T-helper 2 cell treated with Interferon-gamma antibody and Interleukin-4, amounts not matched to agents 5 μg/mL and 100 μg/mL, for 36 hours (primary cell): ENCODE measurements around the gene C10orf95.

Experiments used
- DNase-seq: peaks from one replicate; pipeline ENCODE4 v3.0.0; 2021; ENCODE audit warnings: low spot score
- H3K27ac Mint-ChIP-seq: one replicate; pipeline ENCODE4 v1.8.0; 2021; ENCODE audit warnings: mild to moderate bottlenecking, mixed read lengths
- H3K27me3 Mint-ChIP-seq: one replicate; pipeline ENCODE4 v1.8.0; 2021; ENCODE audit warnings: low read depth, mixed read lengths
- H3K36me3 Mint-ChIP-seq: one replicate; pipeline ENCODE4 v1.8.0; 2021; ENCODE audit warnings: low read depth, mixed read lengths
- H3K4me1 Mint-ChIP-seq: one replicate; pipeline ENCODE4 v1.8.0; 2021; ENCODE audit warnings: low read depth, mixed read lengths
- H3K4me3 Mint-ChIP-seq: one replicate; pipeline ENCODE4 v1.8.0; 2022; ENCODE audit warnings: mild to moderate bottlenecking, moderate library complexity, mixed read lengths
- H3K9me3 Mint-ChIP-seq: one replicate; pipeline ENCODE4 v1.8.0; 2021; ENCODE audit warnings: mixed read lengths

C10orf95 gene

GRCh38 chr10:102410429-102411073 is 40.8 kb downstream of the C10orf95 start:
- Mint-ChIP-seq H3K4me1 (peaks cover 27% of the 10 kb centered on the region), H3K27ac (peak overlapping the region; percentile 0), H3K36me3 (no peaks in the 10 kb centered on the region), H3K27me3 (peaks cover 32% of the 10 kb centered on the region), H3K4me3 (peak overlapping the region; percentile 80), H3K9me3 (no peaks in the 10 kb centered on the region)
- DNase-seq = peak; percentile 72

DNA sequence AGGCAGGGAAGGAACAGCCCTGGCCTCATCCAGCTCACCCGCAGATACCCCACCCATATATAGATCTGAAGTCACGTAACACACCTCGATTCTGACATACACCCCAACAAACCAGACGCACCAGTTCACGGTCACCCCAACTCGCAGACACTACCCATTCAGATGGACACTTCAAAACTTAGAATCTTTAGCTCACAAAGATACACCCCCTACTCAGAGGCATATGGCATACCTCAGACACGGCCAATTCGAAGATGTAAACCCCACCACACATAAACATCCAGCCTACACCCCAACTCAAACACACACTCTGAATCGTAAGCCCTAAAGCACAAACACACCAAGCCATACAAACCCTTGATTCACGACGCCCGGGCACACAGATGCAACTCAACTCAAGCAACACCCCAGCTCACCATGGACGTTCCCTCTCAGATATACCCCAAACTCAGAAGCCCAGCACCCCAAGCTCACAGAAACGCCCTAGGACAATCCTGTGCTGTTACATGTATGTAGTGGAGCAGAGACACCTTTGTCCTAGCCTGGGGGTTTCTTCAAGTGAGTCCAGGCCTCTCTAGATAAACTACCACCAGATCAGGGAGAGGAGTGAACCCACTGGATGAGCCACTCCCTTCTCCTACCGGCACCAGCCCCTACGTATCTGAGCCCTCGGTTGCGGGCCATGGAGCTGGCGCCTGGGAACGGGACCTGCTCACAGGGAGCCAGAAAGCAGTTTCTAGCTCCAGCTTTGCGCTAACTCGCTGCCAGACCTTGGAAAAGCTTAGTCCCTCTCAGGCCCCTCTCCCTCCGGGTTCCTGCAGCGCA is 41.5 kb downstream of the C10orf95 start:
- H3K27ac Mint-ChIP-seq = peak overlapping the region; percentile 27

GRCh38 chr10:102408728-102409603 is 42.4 kb downstream of the C10orf95 start:
- DNase-seq = peak; percentile 85
- Mint-ChIP-seq H3K27ac (peak overlapping the region; percentile 27), H3K4me1 (peaks cover 27% of the 10 kb centered on the region), H3K4me3 (peak overlapping the region; percentile 80), H3K9me3 (no peaks in the 10 kb centered on the region), H3K27me3 (peaks cover 32% of the 10 kb centered on the region), H3K36me3 (no peaks in the 10 kb centered on the region)

More for the DNA sequence above, 41.5 kb downstream of the C10orf95 start:
- H3K4me3 Mint-ChIP-seq = peak overlapping the region; percentile 80
- H3K36me3 Mint-ChIP-seq = no peaks in the 10 kb centered on the region
- H3K27me3 Mint-ChIP-seq = peaks cover 32% of the 10 kb centered on the region
- H3K4me1 Mint-ChIP-seq = peaks cover 27% of the 10 kb centered on the region
- no peaks in the 10 kb centered on the region for H3K9me3 Mint-ChIP-seq
- no peak for DNase-seq

GRCh38 chr10:102408131-102408727 is 43.1 kb downstream of the C10orf95 start:
- no peaks in the 10 kb centered on the region for H3K9me3 Mint-ChIP-seq
- no peak overlapping the region for H3K27ac Mint-ChIP-seq
- H3K4me3 Mint-ChIP-seq = peak overlapping the region; percentile 70
- no peak for DNase-seq
- H3K27me3 Mint-ChIP-seq = peaks cover 31% of the 10 kb centered on the region
- no peaks in the 10 kb centered on the region for H3K36me3 Mint-ChIP-seq
- peaks cover 27% of the 10 kb centered on the region for H3K4me1 Mint-ChIP-seq

- H3K36me3 Mint-ChIP-seq = no peaks in the 10 kb centered on the region
- peaks cover 22% of the 10 kb centered on the region for H3K4me1 Mint-ChIP-seq
- no peaks in the 10 kb centered on the region for H3K9me3 Mint-ChIP-seq
- H3K27ac Mint-ChIP-seq = no peak overlapping the region
- H3K4me3 Mint-ChIP-seq = peak overlapping the region; percentile 70
- no peak for DNase-seq
- peaks cover 28% of the 10 kb centered on the region for H3K27me3 Mint-ChIP-seq
Observed at GRCh38 chr10:102407425-102408130, 43.8 kb downstream of the C10orf95 start.

DNA sequence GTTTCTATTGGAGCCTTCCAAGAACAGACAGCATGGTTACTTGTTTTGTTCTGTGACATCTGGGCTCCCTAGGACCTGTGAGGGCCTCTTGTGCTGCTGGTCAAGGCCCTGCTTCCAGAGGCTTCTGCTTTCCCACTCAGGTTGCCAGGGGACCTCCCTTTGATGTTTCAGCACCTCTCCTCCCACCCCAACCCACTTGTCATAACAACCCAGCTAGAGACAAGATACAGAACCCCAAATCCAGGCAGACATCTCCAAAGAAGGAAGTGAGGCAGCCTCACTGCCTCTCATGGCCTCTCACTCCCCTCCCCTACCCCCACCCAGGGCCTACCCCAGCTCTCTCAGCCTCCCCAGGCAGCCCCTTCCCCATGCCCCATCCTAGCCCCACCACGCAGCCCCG is 44.5 kb downstream of the C10orf95 start:
- Mint-ChIP-seq H3K9me3 (no peaks in the 10 kb centered on the region), H3K4me3 (no peak overlapping the region), H3K36me3 (peaks cover 4% of the 10 kb centered on the region), H3K4me1 (peaks cover 22% of the 10 kb centered on the region), H3K27me3 (peaks cover 28% of the 10 kb centered on the region), H3K27ac (no peak overlapping the region)
- DNase-seq = no peak

DNA sequence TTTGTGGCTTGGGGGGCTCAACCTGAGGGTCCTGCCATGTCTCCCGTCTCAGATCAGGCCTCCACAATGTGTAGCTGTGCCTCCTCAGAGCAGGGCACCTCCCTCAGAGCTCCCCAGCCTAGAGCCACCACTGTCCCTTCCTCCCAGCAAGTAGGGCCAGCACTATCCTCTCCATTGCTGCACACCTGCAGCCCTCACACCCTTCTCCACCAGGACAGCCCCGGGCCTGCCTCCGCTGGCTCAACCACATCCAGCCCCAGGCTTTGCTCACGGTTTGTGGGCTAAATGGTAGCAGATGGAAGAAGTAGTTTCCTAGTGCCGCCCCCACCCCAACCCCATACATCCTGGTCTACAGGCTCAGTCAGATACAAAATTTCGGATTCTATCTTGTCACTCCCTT is 45.7 kb downstream of the C10orf95 start:
- DNase-seq = no peak
- Mint-ChIP-seq H3K4me1 (peaks cover 14% of the 10 kb centered on the region), H3K4me3 (no peak overlapping the region), H3K27ac (no peak overlapping the region), H3K27me3 (peaks cover 17% of the 10 kb centered on the region), H3K36me3 (peaks cover 10% of the 10 kb centered on the region), H3K9me3 (no peaks in the 10 kb centered on the region)

DNA sequence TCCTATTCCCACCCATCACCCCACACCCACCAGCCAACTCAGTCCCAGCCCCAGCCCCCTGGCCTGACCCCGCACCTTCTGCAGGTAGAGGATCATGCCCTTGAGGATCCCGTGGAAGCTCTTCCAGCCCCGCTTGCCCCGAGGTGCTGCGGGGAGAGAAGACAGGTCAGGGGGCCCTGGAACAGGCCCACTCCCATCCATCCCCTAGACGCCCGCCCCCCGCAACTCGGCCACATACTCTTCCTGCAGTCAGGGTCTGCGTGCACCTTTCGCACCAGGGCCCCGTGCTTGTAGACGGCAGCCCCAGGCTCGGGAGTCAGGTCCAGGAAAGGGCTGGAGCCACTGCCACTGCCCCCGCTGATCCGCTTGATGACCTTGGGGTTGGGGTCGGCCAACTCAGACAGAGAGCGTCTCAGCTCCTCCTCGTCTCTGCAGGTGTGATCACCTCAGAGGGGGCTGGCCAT is 46.2 kb downstream of the C10orf95 start:
- Mint-ChIP-seq H3K4me1 (peaks cover 13% of the 10 kb centered on the region), H3K27ac (no peak overlapping the region), H3K4me3 (no peak overlapping the region), H3K36me3 (peaks cover 15% of the 10 kb centered on the region), H3K9me3 (no peaks in the 10 kb centered on the region), H3K27me3 (peaks cover 15% of the 10 kb centered on the region)
- DNase-seq = no peak

DNA sequence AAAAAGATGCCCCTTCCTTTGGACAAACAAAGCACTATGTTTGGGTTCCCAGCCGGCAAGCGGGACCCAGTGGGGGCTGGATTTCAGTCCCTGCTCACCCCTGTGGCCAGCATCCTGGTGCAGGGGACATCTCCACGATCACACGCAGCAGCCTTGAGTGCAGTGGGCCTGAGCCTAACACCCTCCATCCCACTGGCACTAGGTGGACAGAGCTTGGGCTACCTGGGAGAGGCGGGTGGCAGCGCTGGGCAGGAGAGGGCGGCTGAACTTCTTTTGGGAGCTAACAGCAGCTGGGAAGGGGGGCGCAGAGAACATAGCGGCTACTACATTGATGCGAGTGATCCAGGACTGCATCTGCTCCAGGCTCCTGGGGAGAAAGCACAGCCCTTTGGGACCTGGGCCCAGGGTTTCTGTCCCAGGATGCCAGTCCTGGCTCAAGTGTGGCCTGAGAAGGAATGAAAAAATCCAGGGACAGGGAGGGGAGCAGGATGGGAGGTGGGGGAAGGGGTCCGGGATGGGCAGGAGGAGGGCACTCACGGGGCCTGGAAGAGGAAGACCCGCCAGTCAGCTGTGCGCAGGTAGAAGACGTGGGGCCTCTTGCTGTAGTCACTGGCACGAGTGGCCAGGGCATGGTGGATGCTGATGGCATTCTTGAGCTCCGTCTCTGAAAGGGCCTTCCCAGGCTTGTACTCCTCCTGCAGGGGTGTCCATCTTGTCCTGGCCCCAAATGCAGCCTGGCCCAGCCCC is 46.8 kb downstream of the C10orf95 start:
- Mint-ChIP-seq H3K9me3 (no peaks in the 10 kb centered on the region), H3K36me3 (peaks cover 19% of the 10 kb centered on the region), H3K27ac (no peak overlapping the region), H3K27me3 (peaks cover 9% of the 10 kb centered on the region), H3K4me3 (no peak overlapping the region), H3K4me1 (peaks cover 7% of the 10 kb centered on the region)
- no peak for DNase-seq

GRCh38 chr10:102403115-102403514 is 48.2 kb downstream of the C10orf95 start:
- Mint-ChIP-seq H3K9me3 (no peaks in the 10 kb centered on the region), H3K36me3 (peaks cover 26% of the 10 kb centered on the region), H3K27me3 (peaks cover 3% of the 10 kb centered on the region), H3K27ac (no peak overlapping the region), H3K4me1 (peaks cover 4% of the 10 kb centered on the region), H3K4me3 (no peak overlapping the region)
- no peak for DNase-seq

- H3K27me3 Mint-ChIP-seq = no peaks in the 10 kb centered on the region
- H3K9me3 Mint-ChIP-seq = no peaks in the 10 kb centered on the region
- no peak overlapping the region for H3K27ac Mint-ChIP-seq
- no peak overlapping the region for H3K4me3 Mint-ChIP-seq
- H3K36me3 Mint-ChIP-seq = peaks cover 32% of the 10 kb centered on the region
- DNase-seq = no peak
- peaks cover 8% of the 10 kb centered on the region for H3K4me1 Mint-ChIP-seq
Observed at GRCh38 chr10:102402512-102402896, 48.8 kb downstream of the C10orf95 start.

DNA sequence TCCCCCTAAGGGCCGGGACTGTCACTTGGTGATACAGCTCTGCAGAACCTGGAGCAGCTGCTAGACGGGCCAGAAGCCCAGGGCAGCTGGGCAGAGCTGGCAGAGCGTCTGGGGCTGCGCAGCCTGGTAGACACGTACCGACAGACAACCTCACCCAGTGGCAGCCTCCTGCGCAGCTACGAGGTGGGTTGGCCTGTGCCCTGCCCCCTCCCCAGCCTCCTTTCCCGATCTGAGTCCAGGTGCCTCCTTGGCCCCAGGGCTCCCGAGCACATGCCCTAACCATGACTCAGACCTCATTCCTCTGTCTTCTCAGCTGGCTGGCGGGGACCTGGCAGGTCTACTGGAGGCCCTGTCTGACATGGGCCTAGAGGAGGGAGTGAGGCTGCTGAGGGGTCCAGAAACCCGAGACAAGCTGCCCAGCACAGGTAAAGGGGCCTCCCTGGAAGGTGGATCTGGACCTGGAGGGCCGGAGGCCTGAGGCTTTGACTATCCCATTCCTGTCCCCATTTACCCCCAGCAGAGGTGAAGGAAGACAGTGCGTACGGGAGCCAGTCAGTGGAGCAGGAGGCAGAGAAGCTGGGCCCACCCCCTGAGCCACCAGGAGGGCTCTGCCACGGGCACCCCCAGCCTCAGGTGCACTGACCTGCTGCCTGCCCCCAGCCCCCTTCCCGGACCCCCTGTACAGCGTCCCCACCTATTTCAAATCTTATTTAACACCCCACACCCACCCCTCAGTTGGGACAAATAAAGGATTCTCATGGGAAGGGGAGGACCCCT is 49.4 kb downstream of the C10orf95 start:
- peaks cover 12% of the 10 kb centered on the region for H3K4me1 Mint-ChIP-seq
- DNase-seq = no peak
- H3K9me3 Mint-ChIP-seq = no peaks in the 10 kb centered on the region
- H3K4me3 Mint-ChIP-seq = no peak overlapping the region
- no peak overlapping the region for H3K27ac Mint-ChIP-seq
- H3K27me3 Mint-ChIP-seq = no peaks in the 10 kb centered on the region
- peaks cover 37% of the 10 kb centered on the region for H3K36me3 Mint-ChIP-seq
